Measurements from ENCODE around the gene INIP. TPM values are rescaled to one million over a fixed set of nuclear protein-coding genes. Genes with fewer than 3 reads are reported as not detected.

The INIP gene
- total and polyA plus RNA-seq, 9 of the 15 experiments (the other 6 are each of a cell fraction or from before 2014, with no cell fraction given) = 11.9 to 87.9 (median 37.3) TPM

DNA sequence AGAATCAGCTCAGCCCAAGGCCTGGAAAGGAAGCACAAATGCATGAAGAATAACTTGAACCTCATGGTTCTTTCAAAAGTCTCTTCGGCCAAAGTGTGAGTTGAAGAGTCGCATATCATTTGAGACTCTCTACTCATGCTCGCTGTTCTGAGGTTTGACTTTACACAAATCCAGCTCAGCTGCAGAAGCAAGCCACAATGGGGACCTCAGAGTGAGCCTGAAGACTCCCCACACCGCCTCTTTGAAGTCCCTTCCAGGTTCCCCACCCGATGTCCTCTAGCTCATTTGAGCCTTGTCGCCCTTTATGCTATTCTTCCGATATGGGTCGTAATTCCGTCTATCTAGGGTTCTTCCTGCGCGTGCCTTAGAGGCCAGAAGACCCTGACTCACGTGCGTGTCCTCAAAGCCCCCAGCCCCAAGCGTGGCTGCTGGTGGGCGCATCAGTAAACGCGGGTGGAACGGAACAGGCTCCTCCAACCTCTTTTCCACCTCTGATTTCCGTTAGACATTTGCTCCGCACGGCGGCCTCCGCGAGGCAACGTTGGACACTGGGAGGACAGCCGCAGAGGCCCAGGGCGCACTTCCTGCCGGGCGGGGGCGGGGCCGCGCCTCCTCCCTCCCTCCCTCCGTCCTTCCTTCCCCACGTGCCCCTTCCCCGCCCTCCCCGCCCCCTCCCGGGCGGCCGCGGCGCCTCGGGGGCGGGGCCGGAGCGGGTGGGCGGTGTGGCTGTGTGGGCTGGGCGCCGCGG lies 32.3 kb upstream of the INIP start, which contains the start of gene SNX30 (continued):
- TF ChIP-seq, protein P1, sequence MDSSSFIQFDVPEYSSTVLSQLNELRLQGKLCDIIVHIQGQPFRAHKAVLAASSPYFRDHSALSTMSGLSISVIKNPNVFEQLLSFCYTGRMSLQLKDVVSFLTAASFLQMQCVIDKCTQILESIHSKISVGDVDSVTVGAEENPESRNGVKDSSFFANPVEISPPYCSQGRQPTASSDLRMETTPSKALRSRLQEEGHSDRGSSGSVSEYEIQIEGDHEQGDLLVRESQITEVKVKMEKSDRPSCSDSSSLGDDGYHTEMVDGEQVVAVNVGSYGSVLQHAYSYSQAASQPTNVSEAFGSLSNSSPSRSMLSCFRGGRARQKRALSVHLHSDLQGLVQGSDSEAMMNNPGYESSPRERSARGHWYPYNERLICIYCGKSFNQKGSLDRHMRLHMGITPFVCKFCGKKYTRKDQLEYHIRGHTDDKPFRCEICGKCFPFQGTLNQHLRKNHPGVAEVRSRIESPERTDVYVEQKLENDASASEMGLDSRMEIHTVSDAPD (CRISPR knock-in tag; IDR thresholded peaks at IDR 0.05) = no peak
- TF ChIP-seq LEF1 (IDR thresholded peaks at IDR 0.05) (no peak), TBL1XR1 (IDR thresholded peaks at IDR 0.05; ENCODE audit: low read length in 2 of 2) (0 out of 4 replicates have a peak, but pooled peaks of 1 of the 2 experiments have one; percentile 35), NFYB (IDR thresholded peaks at IDR 0.05; ENCODE audit: extremely low read depth, insufficient read length) (no peak), ZNF184 (CRISPR knock-in tag; IDR thresholded peaks at IDR 0.05) (no peak), ETS1 (conservative IDR thresholded peaks at IDR 0.05; ENCODE audit: control insufficient read depth, low read depth, low read length) (peak; percentile 48; the same call in 1 of the 2 replicates), PURB (CRISPR knock-in tag; IDR thresholded peaks at IDR 0.05; ENCODE audit: low read depth) (no peak), EGR1 (conservative IDR thresholded peaks at IDR 0.05) (peak; percentile 90), GABPB2 (CRISPR knock-in tag; conservative IDR thresholded peaks at IDR 0.05) (no peak), ZNF354B (CRISPR knock-in tag; IDR thresholded peaks at IDR 0.05) (no peak), CSDE1 (IDR thresholded peaks at IDR 0.05) (no peak), ZNF668 (CRISPR knock-in tag; IDR thresholded peaks at IDR 0.05) (no peak), FOXK2 (conservative IDR thresholded peaks at IDR 0.05 in 1 of 2, IDR thresholded peaks at IDR 0.05 in 1 of 2; ENCODE audit: low read depth in 2 of 2) (no peak), CBFA2T3 (IDR thresholded peaks at IDR 0.05) (no peak), SMARCA4 (IDR thresholded peaks at IDR 0.05) (0 out of 2 replicates have a peak, but pooled peaks have one; percentile 50), CBX8 (IDR thresholded peaks at IDR 0.05; ENCODE audit: borderline replicate concordance, extremely low read depth, low read depth, low read length, poor library complexity, severe bottlenecking) (no peak), ZNF324 (CRISPR knock-in tag; IDR thresholded peaks at IDR 0.05) (no peak), FOXK1 (CRISPR knock-in tag; IDR thresholded peaks at IDR 0.05; ENCODE audit: borderline replicate concordance) (peak; percentile 80), PRPF4 (IDR thresholded peaks at IDR 0.05; ENCODE audit: insufficient read depth, low read depth, low read length, poor library complexity, severe bottlenecking) (no peak), RBFOX2 (IDR thresholded peaks at IDR 0.05; ENCODE audit: low read depth, low read length) (peak; percentile 91), RNF2 (IDR thresholded peaks at IDR 0.05) (peak; percentile 47; the same call in 1 of the 2 replicates), CBX5 (IDR thresholded peaks at IDR 0.05; ENCODE audit: borderline replicate concordance, low read depth) (0 out of 2 replicates have a peak, but pooled peaks have one; percentile 32), ZNF551 (CRISPR knock-in tag; IDR thresholded peaks at IDR 0.05) (no peak), SRF (CRISPR knock-in tag; IDR thresholded peaks at IDR 0.05) (no peak), ZNF444 (CRISPR knock-in tag; IDR thresholded peaks at IDR 0.05) (no peak)
- TF ChIP-seq, protein P2, sequence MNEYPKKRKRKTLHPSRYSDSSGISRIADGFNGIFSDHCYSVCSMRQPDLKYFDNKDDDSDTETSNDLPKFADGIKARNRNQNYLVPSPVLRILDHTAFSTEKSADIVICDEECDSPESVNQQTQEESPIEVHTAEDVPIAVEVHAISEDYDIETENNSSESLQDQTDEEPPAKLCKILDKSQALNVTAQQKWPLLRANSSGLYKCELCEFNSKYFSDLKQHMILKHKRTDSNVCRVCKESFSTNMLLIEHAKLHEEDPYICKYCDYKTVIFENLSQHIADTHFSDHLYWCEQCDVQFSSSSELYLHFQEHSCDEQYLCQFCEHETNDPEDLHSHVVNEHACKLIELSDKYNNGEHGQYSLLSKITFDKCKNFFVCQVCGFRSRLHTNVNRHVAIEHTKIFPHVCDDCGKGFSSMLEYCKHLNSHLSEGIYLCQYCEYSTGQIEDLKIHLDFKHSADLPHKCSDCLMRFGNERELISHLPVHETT (CRISPR knock-in tag; conservative IDR thresholded peaks at IDR 0.05 in 1 of 2, IDR thresholded peaks at IDR 0.05 in 1 of 2) = peak in 1 of 2 experiments; percentile 24; a peak in 1 of 4 replicates
